Activated CD4-positive, alpha-beta T cell treated with anti-CD3 and anti-CD28 coated beads, Interleukin-2, amount 50 U/mL, for 16 hours (primary cell): ENCODE data around the gene PNLIPRP3.
A peak's percentile ranks its signal among the peaks of the same experiment; 100 is the strongest.
"Not testable (repeated sequence)": the region's sequence is repeated elsewhere in the genome, so short reads cannot be mapped to it uniquely, and the experiment has no call there.

ENCODE experiments used
- DNase-seq: peaks from one replicate; pipeline ENCODE4 v3.0.0-alpha.2; 2020

PNLIPRP3 gene

DNA sequence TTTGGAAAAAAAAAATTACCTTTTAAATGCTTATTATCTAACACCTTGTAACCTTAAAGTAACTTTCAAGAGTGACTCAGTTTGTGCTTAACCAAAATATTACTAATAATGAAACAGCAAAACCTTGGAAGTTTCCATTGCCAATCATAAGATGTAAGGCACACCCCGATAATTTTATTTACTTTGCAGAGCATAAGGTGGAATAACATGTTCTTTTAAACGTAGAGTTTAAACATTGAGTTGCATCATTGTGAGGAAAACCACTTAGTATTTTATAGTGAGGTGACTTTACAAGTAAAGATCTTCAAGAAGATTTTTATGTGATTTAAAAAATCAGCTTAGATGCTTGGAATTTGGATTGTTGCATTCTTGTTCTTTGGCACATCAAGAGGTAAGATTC is at the start of gene PNLIPRP3:
PNLIPRP3 (plus strand) TSS at position 177 of the 400 bp plus-strand sequence; CDS start at position 343, 166 bp downstream.
- no peak for DNase-seq

DNA sequence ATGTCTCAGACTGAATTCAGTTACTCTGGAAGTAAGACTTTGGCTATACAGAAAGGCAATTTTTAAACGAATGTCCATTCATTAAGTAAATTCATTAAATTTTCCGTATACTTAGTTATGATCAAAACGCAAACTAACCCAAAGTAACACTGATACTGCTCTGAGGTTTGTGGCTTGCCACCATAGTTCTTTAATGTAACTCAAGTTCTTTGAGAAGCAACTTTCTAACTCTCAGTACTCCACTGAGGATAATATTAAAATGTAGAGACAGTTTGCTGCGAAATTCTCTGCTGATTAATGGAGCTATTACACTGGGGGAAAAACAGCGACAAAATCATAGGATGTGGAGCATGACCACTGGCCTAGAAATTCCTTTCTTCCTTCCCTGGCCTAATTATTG is 45.4 kb upstream of the PNLIPRP3 start:
- DNase-seq = no peak

DNA sequence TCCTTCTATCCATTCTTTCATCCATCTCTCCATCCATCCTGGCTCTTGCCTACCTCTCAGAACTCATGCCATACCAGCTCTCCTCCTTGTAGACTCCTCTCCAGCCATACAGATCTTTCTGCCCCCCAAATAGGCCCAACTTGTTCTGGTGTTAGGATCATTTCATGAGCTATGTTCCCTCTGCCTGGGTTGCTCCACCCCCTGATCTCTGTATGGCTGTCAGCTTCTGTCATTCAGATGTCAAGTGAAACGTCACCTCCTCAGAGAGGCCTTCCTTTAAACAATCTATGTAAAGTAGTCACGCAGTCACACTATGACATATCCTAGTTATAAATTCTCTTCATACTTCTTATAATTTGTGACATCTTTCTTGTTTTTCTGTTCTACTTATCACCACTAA is 42.3 kb upstream of the PNLIPRP3 start:
- DNase-seq = no peak

DNA sequence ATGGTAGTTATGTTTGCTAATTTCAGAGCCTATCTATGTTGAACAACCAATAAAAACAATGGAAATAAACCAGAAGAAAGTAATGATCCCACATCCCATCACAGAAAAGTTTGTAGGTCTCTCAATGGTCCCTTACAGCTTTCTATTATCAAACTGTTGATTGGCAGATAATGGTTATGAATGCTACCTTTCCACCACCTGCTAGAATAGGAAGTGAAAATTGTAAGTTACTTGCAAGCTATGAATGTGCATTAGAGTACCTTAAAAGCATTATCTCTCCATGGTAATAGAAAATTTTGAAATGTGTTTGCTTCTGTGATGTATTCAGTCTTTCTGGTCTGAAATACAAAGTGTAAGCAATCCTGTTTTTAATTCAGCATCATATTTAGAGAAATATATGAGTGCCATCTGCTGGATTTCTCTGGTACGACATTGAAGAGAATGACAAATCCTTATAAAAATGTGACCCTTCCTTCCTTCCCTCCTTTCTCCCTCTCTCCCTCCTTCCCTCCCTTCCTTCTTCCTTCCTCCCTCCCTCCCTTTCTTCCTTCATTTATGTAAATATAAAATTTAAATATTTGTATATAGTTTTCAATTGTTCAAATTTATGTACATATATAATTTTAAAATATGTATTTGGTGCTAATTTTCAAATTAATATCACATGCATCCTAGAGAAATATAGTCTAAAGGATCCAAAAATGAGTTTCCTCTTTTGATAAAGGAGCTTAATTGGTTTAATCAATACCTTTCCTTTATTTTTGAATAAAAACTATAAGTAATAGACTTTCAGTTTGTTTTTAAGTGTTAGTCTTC is 41.4 kb upstream of the PNLIPRP3 start:
- DNase-seq = peak; percentile 12

DNA sequence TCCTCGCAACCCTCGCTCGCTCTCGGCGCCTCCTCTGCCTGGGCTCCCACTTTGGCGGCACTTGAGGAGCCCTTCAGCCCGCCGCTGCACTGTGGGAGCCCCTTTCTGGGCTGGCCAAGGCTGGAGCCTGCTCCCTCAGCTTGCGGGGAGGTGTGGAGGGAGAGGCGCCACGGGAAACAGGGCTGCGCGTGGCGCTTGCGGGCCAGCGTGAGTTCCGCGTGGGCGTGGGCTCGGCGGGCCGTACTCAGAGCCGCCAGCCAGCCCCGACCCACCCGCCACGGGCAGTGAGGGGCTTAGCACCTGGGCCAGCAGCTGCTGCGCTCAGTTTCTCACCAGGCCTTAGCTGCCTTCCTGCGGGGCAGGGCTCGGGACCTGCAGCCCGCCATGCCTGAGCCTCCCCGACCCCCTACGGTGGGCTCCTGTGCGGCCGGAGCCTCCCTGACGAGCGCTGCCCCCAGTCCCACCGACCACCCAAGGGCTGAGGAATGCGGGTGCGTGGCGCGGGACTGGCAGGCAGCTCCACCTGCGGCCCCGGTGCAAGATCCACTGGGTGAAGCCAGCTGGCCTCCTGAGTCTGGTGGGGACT is 34.3 kb upstream of the PNLIPRP3 start:
- not testable (repeated sequence) for DNase-seq

DNA sequence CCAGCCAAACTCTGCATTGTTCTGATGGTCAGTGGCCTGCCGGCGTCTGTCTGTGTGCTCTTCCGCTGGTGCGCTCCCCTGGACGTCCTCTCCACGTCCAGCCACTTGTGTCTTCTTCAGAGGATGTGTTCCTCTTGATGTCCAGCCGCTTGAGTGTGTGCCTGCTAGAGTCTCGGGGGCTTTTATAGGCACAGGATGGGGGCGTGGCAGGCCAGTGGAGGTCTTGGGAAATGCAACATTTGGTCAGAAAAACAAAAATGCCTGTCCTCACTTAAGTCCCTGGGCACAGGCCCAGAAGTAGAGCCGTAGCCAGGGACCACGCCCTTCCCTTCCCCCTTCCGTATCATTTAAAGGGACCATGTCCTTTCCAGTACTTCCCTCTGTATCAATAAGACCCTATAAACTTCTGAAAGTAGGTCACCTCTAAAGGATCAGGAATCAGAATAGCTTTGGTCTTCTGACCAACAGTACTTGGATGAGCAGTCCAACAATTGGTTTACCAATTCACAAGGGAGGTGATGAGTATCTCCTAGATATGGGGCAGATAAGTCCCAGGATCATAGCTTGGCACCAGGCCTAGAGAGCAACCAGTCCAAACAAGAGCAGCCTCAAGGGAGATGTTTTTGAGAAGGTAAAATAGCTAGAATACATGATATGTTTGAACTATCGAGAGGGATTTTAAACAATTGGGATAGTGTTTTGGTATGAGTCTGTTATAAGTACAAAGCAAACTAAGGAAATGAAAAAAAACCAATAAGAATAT is 32.2 kb upstream of the PNLIPRP3 start:
- DNase-seq = no peak

DNA sequence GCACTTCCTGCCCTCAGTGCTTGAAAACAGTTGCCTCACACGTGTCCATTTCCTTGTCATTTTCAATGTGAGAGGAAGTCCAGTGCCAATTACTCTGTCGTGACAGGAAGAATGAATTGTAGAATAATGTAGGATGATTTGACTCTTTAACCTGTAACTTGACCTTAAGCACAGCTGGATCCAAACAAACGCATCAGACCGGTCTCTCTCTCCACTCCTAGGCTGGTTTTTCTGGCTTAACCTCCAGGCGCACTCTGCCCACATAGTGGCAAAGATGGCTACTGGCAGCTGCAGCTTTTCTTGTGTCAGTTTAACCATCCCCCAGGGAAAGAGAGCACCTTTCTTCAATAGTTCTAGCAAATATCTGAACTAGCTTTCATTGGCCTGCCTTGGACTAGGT is 29.4 kb upstream of the PNLIPRP3 start:
- DNase-seq = no peak

DNA sequence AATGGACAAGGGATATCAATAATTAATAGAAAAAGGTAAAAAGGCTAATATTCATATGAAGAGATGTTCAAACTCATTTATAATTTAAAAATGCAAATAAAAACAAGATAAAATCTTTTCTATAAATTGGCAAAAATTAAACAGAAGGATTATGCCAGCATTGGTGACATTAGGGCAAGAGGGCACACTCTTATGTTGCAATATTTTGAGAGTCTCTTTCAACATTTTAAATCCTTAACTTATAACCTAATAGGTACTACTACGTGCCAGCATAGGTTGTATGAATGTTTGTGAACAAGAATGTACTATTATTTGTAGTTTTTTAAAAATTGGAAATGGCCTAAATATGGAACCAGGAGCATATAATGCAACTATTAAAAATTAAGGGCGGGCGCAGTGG is 24.8 kb upstream of the PNLIPRP3 start:
- no peak for DNase-seq

DNA sequence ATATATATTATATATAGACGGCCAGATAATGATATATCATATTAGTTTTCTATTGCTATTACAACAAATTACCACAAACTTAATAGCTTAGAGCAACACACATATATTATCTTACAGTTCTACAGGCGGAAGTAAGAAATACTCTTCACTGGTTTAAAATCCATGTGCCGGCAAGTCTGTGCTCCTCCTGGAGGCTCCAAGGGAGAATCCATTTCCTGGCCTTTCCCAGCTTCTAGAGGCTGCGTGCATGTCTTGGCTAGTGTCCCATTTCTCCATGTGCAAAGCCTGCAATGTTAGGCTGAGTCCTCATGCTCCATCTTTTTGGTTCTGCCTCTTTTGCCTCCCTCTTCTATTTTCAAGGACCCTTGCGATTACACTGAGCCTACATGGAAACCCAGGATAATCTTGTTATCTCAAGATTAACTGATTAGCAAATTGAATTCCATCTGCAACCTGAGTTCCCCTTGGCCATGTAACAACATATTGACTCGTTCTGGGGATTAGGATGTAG is 23.9 kb upstream of the PNLIPRP3 start:
- DNase-seq = no peak

DNA sequence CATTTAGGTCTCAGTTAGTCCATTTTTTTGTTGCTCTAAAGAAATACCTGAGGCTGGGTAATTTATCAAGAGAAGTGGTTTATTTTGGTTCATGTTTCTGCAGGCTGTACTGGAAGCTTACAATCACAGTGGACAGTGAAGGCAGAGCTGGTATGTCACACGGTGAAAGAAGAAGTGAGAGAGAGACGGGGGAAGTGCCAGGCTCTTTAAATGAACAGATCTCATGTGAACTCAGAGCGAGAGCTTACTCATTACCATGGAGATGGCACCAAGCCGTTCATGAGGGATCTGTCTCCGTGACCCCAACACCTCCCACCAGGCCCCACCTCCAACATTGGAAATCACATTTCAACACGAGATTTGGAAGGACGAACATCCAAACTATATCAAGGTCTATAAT is 18.9 kb upstream of the PNLIPRP3 start:
- no peak for DNase-seq

DNA sequence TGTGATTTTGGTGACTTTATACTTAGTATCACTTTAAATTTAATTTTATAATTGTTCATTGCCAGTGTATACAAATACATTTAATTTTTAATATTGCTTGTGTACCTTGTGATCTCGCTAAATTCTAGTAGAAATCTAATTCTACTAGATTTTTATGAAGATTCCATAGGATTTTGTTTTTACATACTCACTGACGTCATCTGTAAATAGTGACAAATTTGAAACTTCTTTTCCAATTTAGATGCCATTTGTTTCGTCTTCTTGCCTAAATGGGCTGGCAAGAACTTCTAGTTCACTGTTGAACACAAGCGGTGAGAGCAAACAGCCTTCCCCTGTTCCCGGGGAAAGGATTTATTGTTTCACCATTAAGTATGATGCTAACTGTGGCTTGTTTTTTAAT is 17.3 kb upstream of the PNLIPRP3 start:
- no peak for DNase-seq

DNA sequence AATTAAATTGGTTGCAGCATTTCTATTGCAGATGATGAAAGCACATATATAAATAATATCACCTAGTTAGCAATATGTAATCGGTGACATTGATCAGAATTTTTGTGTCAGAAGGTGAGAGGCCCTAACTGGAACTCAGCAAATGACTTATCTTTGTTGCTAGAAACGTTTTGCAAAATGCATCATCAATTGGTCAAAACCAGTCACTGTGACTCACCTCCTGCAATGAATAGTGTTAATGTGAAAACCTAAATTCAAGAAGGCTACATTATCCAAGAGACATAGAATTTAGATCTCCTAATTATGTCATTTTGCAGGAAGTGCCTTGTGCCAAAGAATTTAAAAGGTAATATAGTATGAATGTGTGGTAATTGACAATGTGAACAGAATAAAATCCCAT is 9.8 kb upstream of the PNLIPRP3 start:
- DNase-seq = peak; percentile 8

DNA sequence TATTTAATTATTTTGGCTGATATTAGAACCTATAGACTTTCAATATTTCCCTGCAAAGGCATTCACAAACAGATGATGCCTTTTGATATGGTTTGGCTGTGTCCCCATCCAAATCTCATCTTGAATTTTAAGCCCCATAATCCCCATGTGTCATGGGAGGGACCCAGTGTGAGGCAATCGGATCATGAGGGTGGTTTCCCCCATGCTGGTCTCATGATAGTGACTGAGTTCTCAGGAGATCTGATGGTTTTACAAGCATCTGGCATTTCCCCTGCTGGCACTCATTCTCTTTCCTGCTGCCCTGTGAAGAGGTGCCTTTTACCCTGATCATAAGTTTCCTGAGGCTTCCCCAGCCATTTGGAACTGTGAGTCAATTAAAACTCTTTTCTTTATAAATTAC is 9.3 kb upstream of the PNLIPRP3 start:
- no peak for DNase-seq

DNA sequence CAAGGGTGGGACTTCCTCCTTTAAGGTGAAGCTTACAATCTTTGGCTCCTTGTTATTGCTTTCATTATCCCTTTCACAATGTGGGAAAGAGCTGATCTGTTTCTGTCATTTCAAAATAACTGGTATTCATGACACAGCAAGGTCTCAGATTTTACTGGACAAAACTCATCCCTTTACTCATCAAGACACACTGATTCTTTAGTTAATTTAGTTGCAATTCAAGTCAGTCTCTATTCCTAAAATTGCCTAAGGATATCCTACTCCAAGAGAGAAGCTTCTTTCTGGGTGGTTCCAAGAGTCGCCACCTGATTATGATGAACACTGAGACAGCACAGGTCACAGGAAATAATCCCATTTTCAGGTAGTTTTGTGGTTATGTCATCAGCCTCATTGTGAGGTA is 5.8 kb upstream of the PNLIPRP3 start:
- DNase-seq = no peak

DNA sequence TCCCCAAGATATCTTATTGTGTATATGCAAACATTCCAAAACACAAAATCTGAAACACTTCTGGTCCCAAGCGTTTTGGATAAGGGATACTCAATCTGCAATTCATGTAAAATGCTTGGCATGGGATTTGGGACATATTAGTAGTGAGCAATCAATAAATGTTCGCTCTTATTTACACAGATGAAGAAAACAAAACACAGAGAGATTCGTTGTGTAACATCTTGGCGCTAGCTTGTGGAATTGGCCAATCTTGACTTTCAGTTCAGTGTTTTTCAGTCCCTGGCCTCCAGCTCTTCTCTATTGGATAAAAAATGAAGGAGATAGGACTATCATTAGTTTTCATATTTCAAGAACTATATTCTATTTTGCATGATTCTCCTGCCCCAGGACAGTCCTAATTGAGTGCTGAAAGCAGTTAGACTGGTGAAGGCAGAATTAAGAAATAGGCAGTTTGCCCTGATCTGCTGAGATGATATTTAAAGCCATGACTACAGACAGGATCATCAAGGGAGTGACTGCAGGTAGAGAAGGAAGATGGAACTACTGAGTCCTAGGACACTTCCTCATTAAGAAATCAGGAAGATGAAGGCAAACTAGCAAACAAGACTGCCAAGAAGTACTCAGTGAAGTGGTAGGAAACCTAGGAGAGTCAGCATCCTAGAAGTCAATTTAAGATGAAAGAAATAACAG is 1.8 kb downstream of the PNLIPRP3 start:
- DNase-seq = no peak

DNA sequence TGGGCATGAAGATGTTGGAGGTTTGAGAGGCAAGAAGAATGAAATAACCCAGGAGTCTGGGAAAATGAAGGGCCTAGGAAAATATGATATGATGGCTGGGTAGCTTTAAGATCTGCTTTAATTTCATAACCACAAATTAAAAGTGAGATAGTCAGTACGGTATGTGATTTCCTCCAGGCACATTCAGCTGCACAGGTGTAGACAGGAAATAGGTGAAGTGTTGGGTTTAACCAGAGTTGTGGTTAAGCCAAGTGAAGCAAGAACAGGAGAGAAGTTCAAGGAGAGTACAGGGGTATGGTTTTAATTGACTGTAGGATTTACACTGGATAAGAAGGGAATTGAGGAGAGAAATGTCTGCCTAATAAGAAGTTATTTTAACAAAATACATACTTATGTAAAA is 2.6 kb downstream of the PNLIPRP3 start:
- DNase-seq = no peak

DNA sequence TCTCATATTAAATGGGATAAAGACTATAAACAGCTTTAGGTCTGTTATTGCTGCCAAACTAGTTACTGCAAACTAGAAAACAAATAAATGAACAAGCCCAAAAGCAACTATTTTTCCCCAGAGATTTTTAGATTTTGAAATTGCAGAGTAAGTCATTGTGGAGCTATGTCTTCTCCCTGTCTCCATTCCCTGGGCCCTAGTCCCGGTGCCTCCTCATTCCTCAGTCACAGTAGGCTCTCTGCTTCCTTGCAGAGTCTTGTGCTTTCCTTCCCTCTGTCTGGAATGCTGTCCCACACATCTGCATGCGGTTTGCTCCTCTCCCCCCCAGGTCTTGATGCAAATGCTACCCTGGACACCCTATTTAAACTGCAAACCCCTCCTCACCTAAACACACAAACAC is 4.0 kb downstream of the PNLIPRP3 start:
- no peak for DNase-seq

DNA sequence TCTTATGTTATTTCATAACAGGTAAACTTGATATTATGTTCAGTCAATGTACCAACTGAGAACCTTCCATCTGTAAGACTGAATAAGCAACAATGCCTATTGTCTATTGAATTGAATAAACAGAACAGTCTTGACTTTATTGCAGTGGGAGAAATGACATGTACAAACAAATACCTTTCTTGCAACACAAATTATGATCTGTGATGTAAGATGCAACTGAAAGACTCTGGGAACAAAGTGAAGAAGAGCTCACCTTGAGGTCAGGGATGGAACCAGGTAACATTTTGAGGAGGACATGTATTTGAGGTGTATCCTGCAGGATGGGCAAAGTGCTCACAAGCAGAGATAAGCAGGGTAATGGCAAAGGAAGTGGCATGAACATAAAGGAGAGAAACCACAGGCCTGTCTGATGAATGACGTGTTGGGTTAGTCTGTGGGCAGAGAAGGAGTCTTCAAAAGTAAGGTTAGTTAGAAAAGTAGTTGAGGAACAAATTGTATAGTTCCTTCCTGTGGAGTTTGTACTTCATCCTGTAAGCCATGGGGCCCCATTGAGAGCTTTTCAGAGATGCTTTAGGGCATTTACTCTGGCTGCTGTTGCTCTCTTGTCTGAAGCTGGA is 9.5 kb downstream of the PNLIPRP3 start:
- peak; percentile 12 for DNase-seq

DNA sequence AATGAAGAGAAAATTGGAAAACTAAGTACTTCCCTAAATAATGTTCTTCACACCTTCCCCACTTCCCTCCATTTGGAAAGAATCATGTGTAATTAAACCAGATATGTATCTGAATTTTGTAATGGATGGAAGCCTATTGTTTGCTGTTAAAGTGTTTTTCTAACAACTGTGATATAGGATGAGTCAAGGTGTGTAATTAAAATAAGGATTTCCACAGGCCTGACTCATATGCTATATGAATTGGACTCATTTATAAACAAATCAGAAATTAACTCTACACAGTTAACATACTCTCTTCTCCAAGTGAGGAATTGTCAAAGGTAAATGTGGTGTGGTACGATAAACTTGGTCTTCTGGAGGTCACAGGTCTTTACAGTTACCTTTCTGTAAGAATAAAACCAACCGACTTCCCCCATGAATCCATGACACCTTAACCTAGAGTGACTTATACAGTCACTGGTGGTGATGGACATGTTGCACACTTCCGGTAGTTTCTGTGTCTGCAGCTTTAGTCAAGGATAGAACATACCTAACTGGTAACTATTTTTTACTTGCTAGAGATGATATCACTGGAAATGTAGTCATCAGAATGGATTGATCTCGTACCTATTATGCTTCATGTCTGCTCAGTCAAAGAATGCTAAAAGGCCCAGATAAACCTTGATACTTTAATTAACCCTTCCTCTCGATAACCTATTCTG is 12.8 kb downstream of the PNLIPRP3 start:
- no peak for DNase-seq

DNA sequence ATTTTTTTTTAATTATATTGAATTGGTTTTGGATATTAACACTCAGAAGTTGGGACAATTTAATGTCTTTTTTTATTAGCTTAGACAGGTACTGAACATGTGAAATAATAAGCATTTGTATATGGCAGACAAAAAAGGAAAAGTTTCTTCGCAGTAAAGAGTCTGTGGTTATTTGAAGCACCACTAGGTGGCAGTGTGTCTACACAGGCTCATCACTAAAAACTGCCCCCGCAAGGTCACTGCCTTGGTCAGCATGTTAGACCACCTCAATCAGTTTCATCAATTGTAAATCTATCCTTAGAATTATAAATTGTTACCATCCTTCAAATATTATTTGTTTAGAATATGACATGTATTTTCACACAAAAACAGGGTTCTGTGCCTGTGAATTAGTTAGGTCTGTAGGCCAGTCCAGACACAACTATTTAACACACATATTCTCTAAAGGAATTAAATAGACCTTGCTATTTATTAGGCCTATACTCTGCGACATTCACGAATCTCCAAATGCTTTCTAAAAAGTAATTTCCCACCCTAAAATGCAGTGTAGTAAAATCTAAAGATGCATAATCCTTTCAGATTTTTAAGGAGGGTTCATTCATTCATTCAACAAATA is 17.0 kb downstream of the PNLIPRP3 start:
- DNase-seq = peak; percentile 16

DNA sequence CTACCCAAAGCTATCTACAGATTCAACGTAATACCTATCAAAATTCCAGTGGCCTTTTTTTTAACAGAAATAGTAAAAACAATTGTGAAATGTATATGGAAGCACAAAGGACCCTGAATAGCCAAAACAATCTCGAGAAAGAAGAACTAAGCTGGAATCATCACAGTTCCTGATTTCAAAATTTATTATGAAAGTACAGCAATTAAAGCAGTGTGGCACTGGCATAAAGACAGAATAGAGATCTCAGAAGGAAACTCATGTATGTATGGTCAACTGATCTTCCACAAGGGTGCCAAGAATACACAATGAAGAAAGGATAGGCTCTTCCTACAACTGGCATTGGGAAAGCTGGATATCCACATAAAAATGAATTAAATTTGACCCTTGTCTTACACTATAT is 23.2 kb downstream of the PNLIPRP3 start:
- DNase-seq = no peak
